ENCODE data around the gene VAC14.

Gene VAC14

GRCh38 chr16:70685938-70686375 is 115.0 kb downstream of the VAC14 start, which contains the start of gene MTSS2:
Gene MTSS2, minus strand, starts transcription at chr16:70686053. Its CDS starts 262 bp downstream, at chr16:70685791.
- Histone ChIP-seq H3K9me2 (replicated peaks; ENCODE audit: low read depth, low read length) (no peaks in the 10 kb centered on the region), H4K20me1 (ENCODE audit: insufficient read depth, low read length, poor library complexity, severe bottlenecking) (peaks cover 6% of the 10 kb centered on the region), H3K4me1 (ENCODE audit: insufficient read depth, low read length, poor library complexity, severe bottlenecking) (peaks cover 26% of the 10 kb centered on the region), H3K9me3 (ENCODE audit: insufficient read depth, low read depth, low read length) (no peaks in the 10 kb centered on the region), H3F3A (ENCODE audit: low read depth) (no peaks in the 10 kb centered on the region), H2AFZ (ENCODE audit: low read length) (peak within 1 kb of the TSS; percentile 15; the same call in 1 of the 2 replicates), H3K79me2 (ENCODE audit: insufficient read depth, low read length) (peaks cover 18% of the 10 kb centered on the region; the same call in 1 of the 2 replicates), H3K4me3 (ENCODE audit: low read length, poor library complexity, severe bottlenecking) (peak within 1 kb of the TSS; percentile 75), H3K36me3 (ENCODE audit: insufficient read depth, low read length) (no peaks in the 10 kb centered on the region), H3K9ac (ENCODE audit: low read depth, low read length, poor library complexity, severe bottlenecking) (peak within 1 kb of the TSS; percentile 72), H3K4me2 (ENCODE audit: low read depth, low read length, poor library complexity, severe bottlenecking) (peak within 1 kb of the TSS; percentile 80), H3K27me3 (ENCODE audit: insufficient read depth, low read length, poor library complexity, severe bottlenecking) (no peaks in the 10 kb centered on the region)
- TF ChIP-seq CTCF (conservative IDR thresholded peaks at IDR 0.05; ENCODE audit: low read length) (no peak), EZH2phosphoT487 (IDR thresholded peaks at IDR 0.05; ENCODE audit: borderline replicate concordance) (no peak)

GRCh38 chr16:70685061-70685937 is 115.7 kb downstream of the VAC14 start:
- H3K9ac ChIP-seq (ENCODE audit: low read depth, low read length, poor library complexity, severe bottlenecking): peak overlapping the region; percentile 72
- no peaks in the 10 kb centered on the region for H3K9me2 ChIP-seq (replicated peaks; ENCODE audit: low read depth, low read length)
- peak overlapping the region; percentile 80 for H3K4me2 ChIP-seq (ENCODE audit: low read depth, low read length, poor library complexity, severe bottlenecking)
- no peaks in the 10 kb centered on the region for H3K27me3 ChIP-seq (ENCODE audit: insufficient read depth, low read length, poor library complexity, severe bottlenecking)
- no peak for TF ChIP-seq CTCF (conservative IDR thresholded peaks at IDR 0.05; ENCODE audit: low read length)
- no peak for TF ChIP-seq EZH2phosphoT487 (IDR thresholded peaks at IDR 0.05; ENCODE audit: borderline replicate concordance)
- H4K20me1 ChIP-seq (ENCODE audit: insufficient read depth, low read length, poor library complexity, severe bottlenecking): peaks cover 6% of the 10 kb centered on the region
- peak overlapping the region; percentile 15; the same call in 1 of the 2 replicates for H2AFZ ChIP-seq (ENCODE audit: low read length)
- peaks cover 27% of the 10 kb centered on the region for H3K4me1 ChIP-seq (ENCODE audit: insufficient read depth, low read length, poor library complexity, severe bottlenecking)
- no peaks in the 10 kb centered on the region for H3K36me3 ChIP-seq (ENCODE audit: insufficient read depth, low read length)
- peak overlapping the region; percentile 75 for H3K4me3 ChIP-seq (ENCODE audit: low read length, poor library complexity, severe bottlenecking)
- H3K79me2 ChIP-seq (ENCODE audit: insufficient read depth, low read length): peaks cover 18% of the 10 kb centered on the region; the same call in 1 of the 2 replicates
- H3F3A ChIP-seq (ENCODE audit: low read depth): no peaks in the 10 kb centered on the region
- H3K9me3 ChIP-seq (ENCODE audit: insufficient read depth, low read depth, low read length): no peaks in the 10 kb centered on the region

- H4K20me1 ChIP-seq (ENCODE audit: insufficient read depth, low read length, poor library complexity, severe bottlenecking): peaks cover 6% of the 10 kb centered on the region
- no peaks in the 10 kb centered on the region for H3K36me3 ChIP-seq (ENCODE audit: insufficient read depth, low read length)
- H3K79me2 ChIP-seq (ENCODE audit: insufficient read depth, low read length): peaks cover 18% of the 10 kb centered on the region; the same call in 1 of the 2 replicates
- H2AFZ ChIP-seq (ENCODE audit: low read length): no peak overlapping the region
- H3F3A ChIP-seq (ENCODE audit: low read depth): no peaks in the 10 kb centered on the region
- H3K4me3 ChIP-seq (ENCODE audit: low read length, poor library complexity, severe bottlenecking): peak overlapping the region; percentile 75
- H3K9ac ChIP-seq (ENCODE audit: low read depth, low read length, poor library complexity, severe bottlenecking): peak overlapping the region; percentile 72
- peaks cover 27% of the 10 kb centered on the region for H3K4me1 ChIP-seq (ENCODE audit: insufficient read depth, low read length, poor library complexity, severe bottlenecking)
- no peaks in the 10 kb centered on the region for H3K9me3 ChIP-seq (ENCODE audit: insufficient read depth, low read depth, low read length)
- H3K4me2 ChIP-seq (ENCODE audit: low read depth, low read length, poor library complexity, severe bottlenecking): peak overlapping the region; percentile 80
- no peaks in the 10 kb centered on the region for H3K9me2 ChIP-seq (replicated peaks; ENCODE audit: low read depth, low read length)
- H3K27me3 ChIP-seq (ENCODE audit: insufficient read depth, low read length, poor library complexity, severe bottlenecking): no peaks in the 10 kb centered on the region
- TF ChIP-seq CTCF (conservative IDR thresholded peaks at IDR 0.05; ENCODE audit: low read length) (no peak), EZH2phosphoT487 (IDR thresholded peaks at IDR 0.05; ENCODE audit: borderline replicate concordance) (no peak)
These were observed 116.6 kb downstream of the VAC14 start for GRCh38 chr16:70684146-70685060.
